ENCODE results near the gene PES1. TPM values are rescaled to one million over a fixed set of nuclear protein-coding genes. Genes with fewer than 3 reads are reported as not detected.
"Not testable (repeated sequence)": the region's sequence is repeated elsewhere in the genome, so short reads cannot be mapped to it uniquely, and the experiment has no call there.

PES1 gene
- total RNA-seq, 1 donor from 2014 or later, result 75.6 TPM

GRCh38 chr22:30627471-30627870 is 35.8 kb upstream of the PES1 start:
- Histone ChIP-seq H3K27ac (no peak overlapping the region), H3K27me3 (no peaks in the 10 kb centered on the region), H3K4me1 (no peaks in the 10 kb centered on the region), H3K4me3 (no peak overlapping the region), H3K36me3 (no peaks in the 10 kb centered on the region), H3K9me3 (no peaks in the 10 kb centered on the region)
- intact Hi-C loops (cut with DNase I), result no loop called here
- no peak for DNase-seq (ENCODE audit: extremely low spot score in 2 of 2)
- TF ChIP-seq POLR2A (IDR thresholded peaks at IDR 0.05) (no peak), POLR2AphosphoS5 (IDR thresholded peaks at IDR 0.05; ENCODE audit: insufficient read depth in 1 of 2, low read depth in 1 of 2) (no peak), CTCF (IDR thresholded peaks at IDR 0.05) (no peak)

DNA sequence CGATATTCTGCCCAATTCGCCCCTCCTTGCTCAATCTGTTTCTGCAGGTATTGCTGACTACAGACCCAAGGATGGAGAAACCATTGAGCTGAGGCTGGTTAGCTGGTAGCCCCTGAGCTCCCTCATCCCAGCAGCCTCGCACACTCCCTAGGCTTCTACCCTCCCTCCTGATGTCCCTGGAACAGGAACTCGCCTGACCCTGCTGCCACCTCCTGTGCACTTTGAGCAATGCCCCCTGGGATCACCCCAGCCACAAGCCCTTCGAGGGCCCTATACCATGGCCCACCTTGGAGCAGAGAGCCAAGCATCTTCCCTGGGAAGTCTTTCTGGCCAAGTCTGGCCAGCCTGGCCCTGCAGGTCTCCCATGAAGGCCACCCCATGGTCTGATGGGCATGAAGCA is 34.7 kb upstream of the PES1 start:
- no peak overlapping the region for H3K27ac ChIP-seq
- intact Hi-C loops (cut with DNase I), result no loop called here
- no peaks in the 10 kb centered on the region for H3K27me3 ChIP-seq
- no peaks in the 10 kb centered on the region for H3K9me3 ChIP-seq
- DNase-seq (ENCODE audit: extremely low spot score in 2 of 2), result no peak
- no peaks in the 10 kb centered on the region for H3K36me3 ChIP-seq
- H3K4me1 ChIP-seq, result no peaks in the 10 kb centered on the region
- H3K4me3 ChIP-seq, result no peak overlapping the region
- TF ChIP-seq POLR2AphosphoS5 (IDR thresholded peaks at IDR 0.05; ENCODE audit: insufficient read depth in 1 of 2, low read depth in 1 of 2) (no peak), POLR2A (IDR thresholded peaks at IDR 0.05) (no peak), CTCF (IDR thresholded peaks at IDR 0.05) (no peak)

- H3K27ac ChIP-seq; H3K4me1 ChIP-seq; intact Hi-C loops (cut with DNase I); H3K4me3 ChIP-seq; H3K9me3 ChIP-seq; DNase-seq (ENCODE audit: extremely low spot score in 2 of 2); H3K36me3 ChIP-seq; H3K27me3 ChIP-seq: not testable (repeated sequence)
Observed at GRCh38 chr22:30619909-30620308, 28.2 kb upstream of the PES1 start.

- Histone ChIP-seq H3K36me3 (no peaks in the 10 kb centered on the region), H3K4me3 (no peak overlapping the region)
Observed at GRCh38 chr22:30617819-30618218, 26.1 kb upstream of the PES1 start.

GRCh38 chr22:30615543-30615954 is 23.8 kb upstream of the PES1 start:
- no peak overlapping the region for H3K4me3 ChIP-seq
- H3K4me1 ChIP-seq, result no peaks in the 10 kb centered on the region
- intact Hi-C loops (cut with DNase I), result no loop called here
- H3K27ac ChIP-seq, result no peak overlapping the region
- no peaks in the 10 kb centered on the region for H3K9me3 ChIP-seq
- no peaks in the 10 kb centered on the region for H3K36me3 ChIP-seq
- TF ChIP-seq POLR2A (IDR thresholded peaks at IDR 0.05) (no peak), CTCF (IDR thresholded peaks at IDR 0.05) (no peak), POLR2AphosphoS5 (IDR thresholded peaks at IDR 0.05; ENCODE audit: insufficient read depth in 1 of 2, low read depth in 1 of 2) (no peak)
- no peak for DNase-seq (ENCODE audit: extremely low spot score in 2 of 2)
- H3K27me3 ChIP-seq, result no peaks in the 10 kb centered on the region

More at GRCh38 chr22:30617819-30618218, 26.1 kb upstream of the PES1 start:
- H3K4me1 ChIP-seq, result no peaks in the 10 kb centered on the region
- no peaks in the 10 kb centered on the region for H3K9me3 ChIP-seq
- no peak overlapping the region for H3K27ac ChIP-seq
- no peak for DNase-seq (ENCODE audit: extremely low spot score in 2 of 2)
- intact Hi-C loops (cut with DNase I), result no loop called here
- TF ChIP-seq POLR2AphosphoS5 (IDR thresholded peaks at IDR 0.05; ENCODE audit: insufficient read depth in 1 of 2, low read depth in 1 of 2) (no peak), CTCF (IDR thresholded peaks at IDR 0.05) (no peak), POLR2A (IDR thresholded peaks at IDR 0.05) (no peak)
- H3K27me3 ChIP-seq, result no peaks in the 10 kb centered on the region

DNA sequence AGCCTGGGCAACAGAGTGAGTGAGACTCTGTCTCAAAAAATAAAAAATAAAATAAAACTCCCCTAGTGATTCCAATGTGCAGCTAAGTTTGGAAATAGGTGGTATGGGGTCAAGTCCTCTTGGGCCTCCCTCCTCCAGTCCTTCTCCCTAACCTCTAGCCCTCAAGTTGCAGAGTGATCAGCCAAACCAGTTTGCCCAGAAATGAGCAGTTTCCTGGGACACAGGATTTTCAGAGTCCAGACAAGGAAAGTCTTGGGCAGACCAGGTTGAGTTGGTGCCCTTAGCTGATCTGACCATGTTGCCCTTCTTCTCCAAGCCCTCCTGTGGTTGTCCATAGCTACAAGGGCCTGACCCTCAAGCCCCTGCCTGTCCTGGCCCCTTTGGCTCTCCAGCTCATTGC is 23.2 kb upstream of the PES1 start:
- no peaks in the 10 kb centered on the region for H3K9me3 ChIP-seq
- H3K27me3 ChIP-seq, result no peaks in the 10 kb centered on the region
- DNase-seq (ENCODE audit: extremely low spot score in 2 of 2), result no peak
- no peak overlapping the region for H3K27ac ChIP-seq
- H3K36me3 ChIP-seq, result no peaks in the 10 kb centered on the region
- H3K4me1 ChIP-seq, result peaks cover 4% of the 10 kb centered on the region
- no peak overlapping the region for H3K4me3 ChIP-seq
- TF ChIP-seq CTCF (IDR thresholded peaks at IDR 0.05), result no peak
- no peak for TF ChIP-seq POLR2A (IDR thresholded peaks at IDR 0.05)
- TF ChIP-seq POLR2AphosphoS5 (IDR thresholded peaks at IDR 0.05; ENCODE audit: insufficient read depth in 1 of 2, low read depth in 1 of 2), result no peak
- intact Hi-C loops (cut with DNase I), result no loop called here

Data from vagina (tissue), 2 donors.